HG03039 (cell line): Measurements from ENCODE around the gene P2RX4.
"Not testable (repeated sequence)": the region's sequence is repeated elsewhere in the genome, so short reads cannot be mapped to it uniquely, and the experiment has no call there.

ENCODE experiments used
- ATAC-seq: cut with Tn5 transposase; IDR thresholded peaks from one replicate; pipeline ENCODE4 v1.9.1; 2021; ENCODE audit warnings: mild to moderate bottlenecking, moderate library complexity; ENCODE audit not compliant: unreplicated experiment

Gene P2RX4

GRCh38 chr12:121218588-121219352, 8.8 kb downstream of the P2RX4 start:
- ATAC-seq = no peak

GRCh38 chr12:121219353-121219986, 9.5 kb downstream of the P2RX4 start:
- no peak for ATAC-seq

- no peak for ATAC-seq
Observed at GRCh38 chr12:121222847-121223246, 12.9 kb downstream of the P2RX4 start.

GRCh38 chr12:121223292-121224285, 13.7 kb downstream of the P2RX4 start:
- ATAC-seq = no peak

DNA sequence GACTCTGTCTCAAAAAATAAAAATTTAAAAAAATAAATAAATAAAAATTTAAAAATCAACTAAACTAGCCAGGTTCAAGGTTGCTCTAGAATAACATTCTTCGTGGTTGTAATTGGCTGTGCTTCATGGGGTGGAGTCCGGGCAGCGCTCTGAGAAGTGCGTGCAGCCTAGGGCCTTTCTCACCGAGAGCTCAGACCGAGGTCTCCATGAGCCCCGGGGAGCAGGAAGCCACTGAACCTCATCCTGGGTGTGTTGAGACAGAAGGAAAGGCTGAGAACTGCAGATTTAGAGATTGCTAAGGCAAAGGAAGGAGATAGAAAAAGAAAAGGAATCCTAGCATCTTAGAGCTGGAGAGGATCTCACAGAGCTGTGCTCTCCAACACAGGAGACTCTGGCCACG, 14.7 kb downstream of the P2RX4 start:
- no peak for ATAC-seq

DNA sequence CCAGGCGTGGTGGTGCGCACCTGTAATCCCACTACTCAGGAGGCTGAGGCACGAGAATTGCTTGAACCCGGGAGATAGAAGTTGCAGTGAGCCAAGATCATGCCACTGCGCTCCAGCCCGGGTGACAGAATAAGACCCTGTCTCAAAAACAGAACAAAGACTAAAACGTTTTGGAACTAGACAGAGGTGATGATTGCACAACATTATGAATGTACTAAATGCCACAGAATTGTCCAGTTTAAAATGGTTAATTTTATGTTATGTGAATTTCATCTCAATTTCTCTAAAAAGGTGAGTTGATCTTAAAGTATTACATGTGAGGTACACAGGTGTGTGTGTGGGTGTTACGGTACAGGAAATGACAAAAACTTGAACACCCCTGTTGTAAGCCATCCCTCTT, 16.5 kb downstream of the P2RX4 start:
- no peak for ATAC-seq

DNA sequence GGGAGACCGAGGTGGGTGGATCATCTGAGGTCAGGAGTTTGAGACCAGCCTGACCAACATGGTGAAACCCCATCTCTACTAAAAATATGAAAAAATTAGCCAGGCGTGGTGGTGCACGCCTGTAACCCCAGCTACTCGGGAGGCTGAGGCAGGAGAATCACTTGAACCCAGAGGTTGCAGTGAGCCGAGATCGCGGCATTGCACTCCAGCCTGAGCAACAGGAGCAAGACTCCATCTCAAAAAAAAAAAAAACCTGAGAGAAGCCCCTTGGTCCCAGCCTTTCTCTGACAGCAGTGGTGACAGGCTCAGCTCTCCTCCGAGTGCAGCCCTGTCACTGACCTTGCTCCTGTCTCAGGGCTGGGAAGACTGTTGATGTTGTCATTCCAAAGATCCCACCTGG, 16.9 kb downstream of the P2RX4 start:
- ATAC-seq = not testable (repeated sequence)

- no peak for ATAC-seq
Observed at GRCh38 chr12:121227294-121227693, 17.4 kb downstream of the P2RX4 start.

DNA sequence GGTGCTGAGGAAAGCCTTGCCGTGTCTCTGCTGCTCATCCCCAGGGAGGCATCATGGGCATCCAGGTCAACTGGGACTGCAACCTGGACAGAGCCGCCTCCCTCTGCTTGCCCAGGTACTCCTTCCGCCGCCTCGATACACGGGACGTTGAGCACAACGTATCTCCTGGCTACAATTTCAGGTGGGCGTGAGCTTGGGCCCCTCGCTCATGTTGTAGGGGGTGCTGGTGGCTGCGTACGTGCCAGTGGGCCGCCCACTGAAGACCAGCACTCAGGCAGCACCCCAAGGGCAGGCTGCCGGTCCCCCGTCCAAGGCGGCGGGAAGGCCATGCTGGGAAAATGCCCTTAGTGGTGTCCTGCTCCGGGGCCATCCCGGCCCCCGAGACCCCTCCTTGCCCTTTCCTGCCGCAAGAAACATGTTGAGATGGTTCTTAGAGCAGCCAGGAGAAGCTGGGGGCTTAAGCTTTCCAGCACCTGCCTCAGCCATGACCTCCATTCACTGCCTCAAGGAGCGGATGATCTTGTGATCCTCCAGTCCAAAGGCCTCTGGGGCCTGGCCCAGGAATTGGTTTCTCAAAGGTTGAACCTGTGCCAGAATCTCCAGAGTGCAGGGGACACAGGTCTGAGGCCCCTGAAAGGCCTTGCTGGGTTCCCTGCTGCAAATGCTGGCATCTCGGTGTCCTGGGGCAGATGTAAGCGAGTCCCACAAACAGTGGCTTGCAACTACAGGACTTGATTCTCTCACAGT, 19.2 kb downstream of the P2RX4 start:
- ATAC-seq = no peak

DNA sequence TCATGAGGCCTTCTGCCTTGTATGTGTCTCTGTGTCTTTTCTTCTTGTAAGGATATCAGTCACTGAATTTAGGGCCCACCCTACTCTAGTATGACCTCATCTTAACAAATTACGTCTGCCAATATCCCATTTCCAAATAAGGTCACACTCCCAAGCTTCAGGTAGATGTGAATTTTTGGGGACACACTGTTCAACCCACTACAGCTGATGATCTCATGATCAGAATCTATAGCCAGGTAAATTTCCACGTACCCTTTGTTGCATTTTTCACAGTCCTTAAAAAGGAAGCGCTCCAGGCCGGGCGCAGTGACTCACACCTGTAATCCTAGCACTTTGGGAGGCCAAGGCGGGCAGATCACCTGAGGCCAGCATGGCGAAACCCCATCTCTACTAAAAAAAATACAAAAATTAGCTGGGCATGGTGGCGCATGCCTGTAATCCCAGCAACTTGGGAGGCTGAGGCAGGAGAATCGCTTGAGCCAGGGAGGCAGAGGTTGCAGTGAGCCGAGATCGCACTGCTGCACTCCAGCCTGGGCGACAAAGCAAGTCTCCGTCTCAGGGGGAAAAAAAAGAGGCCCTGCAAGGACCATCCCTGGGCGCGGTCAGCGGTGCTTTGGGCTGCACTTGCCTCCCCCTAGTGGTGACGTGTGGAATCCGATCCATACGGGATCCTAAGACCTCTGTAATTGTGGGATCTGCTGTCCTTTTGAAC, 20.1 kb downstream of the P2RX4 start:
- not testable (repeated sequence) for ATAC-seq

GRCh38 chr12:121230538-121230907, 20.6 kb downstream of the P2RX4 start:
- ATAC-seq = no peak

DNA sequence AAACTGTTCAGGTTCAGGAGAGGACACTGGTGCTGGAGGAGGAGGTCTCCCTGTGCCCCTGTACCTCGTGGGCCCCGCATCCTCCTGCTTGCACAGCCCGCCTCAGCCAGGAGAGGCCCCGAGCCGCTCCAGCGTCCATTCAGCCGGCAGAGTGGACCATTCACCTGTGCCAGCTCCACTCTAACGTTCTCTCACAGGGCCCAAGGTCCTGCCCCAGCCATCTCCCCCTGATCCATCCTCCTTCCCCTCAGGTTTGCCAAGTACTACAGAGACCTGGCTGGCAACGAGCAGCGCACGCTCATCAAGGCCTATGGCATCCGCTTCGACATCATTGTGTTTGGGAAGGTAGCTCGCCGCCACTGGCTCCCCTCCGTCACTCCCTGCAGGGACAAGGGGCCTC, 22.2 kb downstream of the P2RX4 start:
- ATAC-seq = no peak

DNA sequence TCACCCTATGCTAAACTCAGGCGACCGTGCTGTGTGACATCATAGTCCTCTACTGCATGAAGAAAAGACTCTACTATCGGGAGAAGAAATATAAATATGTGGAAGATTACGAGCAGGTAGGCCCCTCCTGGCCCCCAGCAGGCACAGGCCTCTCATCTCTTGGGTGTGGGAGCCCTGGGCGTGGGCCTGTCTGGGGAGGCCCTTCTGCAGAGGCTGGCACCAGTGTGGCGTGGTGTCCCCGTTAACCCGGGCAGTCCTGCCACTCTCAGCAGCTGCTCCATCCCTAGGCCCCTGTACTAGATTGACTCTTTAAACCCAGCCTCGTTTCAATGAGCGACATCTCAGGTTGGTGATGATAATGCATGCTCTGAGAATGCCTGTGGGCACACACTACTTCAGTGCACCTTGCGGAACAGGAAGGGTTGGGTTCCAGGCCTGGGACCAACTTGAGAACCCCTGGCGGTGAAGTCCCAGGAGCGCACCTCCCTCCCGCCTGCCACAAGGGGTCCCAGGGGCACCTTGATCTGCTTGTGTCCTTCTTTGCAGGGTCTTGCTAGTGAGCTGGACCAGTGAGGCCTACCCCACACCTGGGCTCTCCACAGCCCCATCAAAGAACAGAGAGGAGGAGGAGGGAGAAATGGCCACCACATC, 23.2 kb downstream of the P2RX4 start:
- ATAC-seq = no peak

DNA sequence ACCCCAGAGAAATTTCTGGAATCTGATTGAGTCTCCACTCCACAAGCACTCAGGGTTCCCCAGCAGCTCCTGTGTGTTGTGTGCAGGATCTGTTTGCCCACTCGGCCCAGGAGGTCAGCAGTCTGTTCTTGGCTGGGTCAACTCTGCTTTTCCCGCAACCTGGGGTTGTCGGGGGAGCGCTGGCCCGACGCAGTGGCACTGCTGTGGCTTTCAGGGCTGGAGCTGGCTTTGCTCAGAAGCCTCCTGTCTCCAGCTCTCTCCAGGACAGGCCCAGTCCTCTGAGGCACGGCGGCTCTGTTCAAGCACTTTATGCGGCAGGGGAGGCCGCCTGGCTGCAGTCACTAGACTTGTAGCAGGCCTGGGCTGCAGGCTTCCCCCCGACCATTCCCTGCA, 23.7 kb downstream of the P2RX4 start:
- no peak for ATAC-seq

DNA sequence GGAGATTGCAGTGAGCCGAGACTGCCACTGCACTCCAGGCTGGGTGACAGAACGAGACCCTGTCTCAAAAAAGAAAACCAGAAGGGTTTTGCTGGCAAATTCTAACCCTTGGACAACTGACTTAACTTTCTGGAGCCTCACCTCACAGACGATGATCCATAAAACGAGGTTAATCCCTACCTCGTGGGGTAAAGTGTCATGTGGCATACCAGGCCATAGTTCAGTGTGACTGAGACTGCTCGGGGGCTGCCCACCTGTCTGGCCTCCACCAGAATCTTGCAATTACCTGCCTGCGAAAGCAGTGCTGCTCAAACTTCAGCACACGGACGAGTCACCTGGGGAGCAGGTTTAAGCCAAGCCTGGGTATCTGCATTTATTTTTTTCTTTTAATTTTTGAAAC, 26.8 kb downstream of the P2RX4 start:
- no peak for ATAC-seq

- ATAC-seq = no peak
Observed at GRCh38 chr12:121237415-121237814, 27.5 kb downstream of the P2RX4 start.

- ATAC-seq = no peak
Observed at GRCh38 chr12:121238086-121238485, 28.2 kb downstream of the P2RX4 start.

GRCh38 chr12:121238604-121239350, 28.8 kb downstream of the P2RX4 start:
- ATAC-seq = no peak
